ENCODE data around the gene DOCK7. TPM values are rescaled to one million over a fixed set of nuclear protein-coding genes. Genes with fewer than 3 reads are reported as not detected.
A peak's percentile ranks its signal among the peaks of the same experiment; 100 is the strongest.

The DOCK7 gene
- total RNA-seq, 2 donors from 2014 or later, result 7.8 to 8.8 TPM

DNA sequence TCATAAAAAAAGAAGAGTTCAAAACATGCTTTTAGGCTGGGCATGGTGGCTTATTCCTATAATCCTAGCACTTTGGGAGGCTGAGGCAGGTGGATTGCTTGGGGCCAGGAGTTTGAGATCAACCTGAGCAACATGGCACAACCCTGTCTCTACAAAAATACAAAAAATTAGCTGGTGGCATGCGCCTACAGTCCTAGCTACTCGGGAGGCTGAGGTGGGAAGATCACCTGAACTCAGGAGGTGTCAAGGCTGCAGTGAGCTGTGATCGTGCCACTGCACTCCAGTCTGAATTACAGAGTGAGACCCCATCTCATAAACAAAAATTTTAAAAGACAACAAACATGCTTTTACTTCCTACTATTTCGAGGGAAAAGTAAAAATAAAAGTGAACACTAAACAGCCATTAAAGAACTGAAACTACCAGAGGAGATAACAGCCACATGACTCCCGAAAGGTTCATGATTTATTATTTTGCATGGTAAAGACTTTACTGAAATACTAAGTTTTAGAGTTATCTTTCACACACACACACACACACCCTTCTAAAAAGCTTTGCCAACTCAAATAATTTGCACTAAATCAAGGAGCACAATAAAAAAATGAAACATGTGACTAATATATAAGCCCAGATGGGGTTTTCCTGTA is 203.2 kb downstream of the DOCK7 start:
- Mint-ChIP-seq H3K4me1 (peaks cover 2% of the 10 kb centered on the region), H3K27me3 (no peaks in the 10 kb centered on the region), H3K36me3 (ENCODE audit: low read depth) (peaks cover 13% of the 10 kb centered on the region), H3K27ac (no peak overlapping the region), H3K4me3 (no peak overlapping the region)
- H3K9me3 ChIP-seq (ENCODE audit: control insufficient read depth, low read length, poor library complexity, severe bottlenecking), result no peaks in the 10 kb centered on the region
- ATAC-seq (no peak), DNase-seq (no peak)

- no peaks in the 10 kb centered on the region for H3K9me3 ChIP-seq (ENCODE audit: control insufficient read depth, low read length, poor library complexity, severe bottlenecking)
- H3K4me3 Mint-ChIP-seq, result no peak overlapping the region
- DNase-seq (no peak), ATAC-seq (no peak)
- peaks cover 2% of the 10 kb centered on the region for H3K4me1 Mint-ChIP-seq
- H3K27me3 Mint-ChIP-seq, result no peaks in the 10 kb centered on the region
- H3K27ac Mint-ChIP-seq, result no peak overlapping the region
- peaks cover 10% of the 10 kb centered on the region for H3K36me3 Mint-ChIP-seq (ENCODE audit: low read depth)
Observed at GRCh38 chr1:62481681-62482080, 206.5 kb downstream of the DOCK7 start.

DNA sequence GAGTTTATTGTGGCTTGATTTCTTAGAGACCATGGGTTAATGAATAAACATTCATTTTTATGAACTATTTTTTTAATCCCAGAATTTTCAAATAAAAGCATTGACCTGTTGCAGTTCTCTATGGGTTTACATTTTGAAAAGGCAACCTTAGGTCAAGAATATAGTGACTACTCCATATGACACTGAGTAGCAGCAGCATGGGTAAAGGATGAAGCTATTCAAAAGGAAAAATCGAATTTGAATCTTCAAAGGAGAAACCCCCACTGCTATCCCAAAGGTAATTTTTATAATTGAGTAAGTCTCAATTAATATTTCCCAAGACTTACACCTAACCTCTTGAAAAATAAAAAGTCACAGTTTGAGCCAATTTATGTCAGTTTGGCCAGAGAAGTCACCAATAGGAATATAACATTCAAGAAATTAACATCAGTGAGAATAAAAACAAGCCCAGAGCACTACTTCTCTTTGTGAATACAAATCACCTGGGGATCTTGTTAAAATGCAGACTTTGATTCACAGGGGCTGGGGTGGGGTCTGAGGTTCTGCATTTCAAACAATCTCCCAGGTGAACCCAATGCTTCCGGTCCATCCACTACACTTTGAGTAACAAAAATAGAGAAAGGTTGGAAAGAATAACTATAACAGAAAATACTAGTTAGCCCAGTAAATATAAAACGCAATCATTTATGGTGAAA is 211.5 kb downstream of the DOCK7 start:
- ATAC-seq (no peak), DNase-seq (no peak)
- Mint-ChIP-seq H3K36me3 (ENCODE audit: low read depth) (peaks cover 9% of the 10 kb centered on the region), H3K4me1 (peaks cover 2% of the 10 kb centered on the region), H3K27me3 (no peaks in the 10 kb centered on the region), H3K4me3 (no peak overlapping the region), H3K27ac (no peak overlapping the region)
- no peaks in the 10 kb centered on the region for H3K9me3 ChIP-seq (ENCODE audit: control insufficient read depth, low read length, poor library complexity, severe bottlenecking)

GRCh38 chr1:62467092-62467491 is 221.1 kb downstream of the DOCK7 start:
- Mint-ChIP-seq H3K4me1 (no peaks in the 10 kb centered on the region), H3K36me3 (ENCODE audit: low read depth) (peaks cover 8% of the 10 kb centered on the region), H3K4me3 (no peak overlapping the region), H3K27me3 (no peaks in the 10 kb centered on the region), H3K27ac (no peak overlapping the region)
- ATAC-seq (no peak), DNase-seq (no peak)
- no peaks in the 10 kb centered on the region for H3K9me3 ChIP-seq (ENCODE audit: control insufficient read depth, low read length, poor library complexity, severe bottlenecking)

DNA sequence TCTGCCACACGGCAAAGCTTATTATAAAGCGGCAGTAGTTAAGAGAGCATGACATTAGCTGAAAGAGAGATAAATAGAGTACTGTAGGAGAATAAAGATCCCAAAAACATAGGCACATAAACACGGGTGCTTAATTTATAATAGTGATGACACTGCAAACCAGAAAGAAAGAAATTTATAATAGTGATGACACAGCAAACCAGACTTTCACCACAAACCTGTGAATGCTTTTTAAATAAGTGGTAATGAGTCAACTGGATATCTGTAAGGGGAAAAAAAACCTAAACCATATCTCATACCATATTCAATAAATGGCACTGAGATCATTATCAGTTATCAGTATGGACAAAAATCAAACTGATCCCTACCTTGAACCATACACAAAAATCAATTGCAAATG is 225.8 kb downstream of the DOCK7 start:
- ATAC-seq (no peak), DNase-seq (no peak)
- H3K27ac Mint-ChIP-seq, result no peak overlapping the region
- no peak overlapping the region for H3K4me3 Mint-ChIP-seq
- no peaks in the 10 kb centered on the region for H3K4me1 Mint-ChIP-seq
- H3K27me3 Mint-ChIP-seq, result no peaks in the 10 kb centered on the region
- H3K9me3 ChIP-seq (ENCODE audit: control insufficient read depth, low read length, poor library complexity, severe bottlenecking), result no peaks in the 10 kb centered on the region
- H3K36me3 Mint-ChIP-seq (ENCODE audit: low read depth), result peaks cover 3% of the 10 kb centered on the region

GRCh38 chr1:62457955-62458354 is 230.2 kb downstream of the DOCK7 start:
- peaks cover 3% of the 10 kb centered on the region for H3K4me1 Mint-ChIP-seq
- peak overlapping the region; percentile 53 for H3K27ac Mint-ChIP-seq
- ATAC-seq (no peak), DNase-seq (no peak)
- H3K4me3 Mint-ChIP-seq, result no peak overlapping the region
- no peaks in the 10 kb centered on the region for H3K27me3 Mint-ChIP-seq
- no peaks in the 10 kb centered on the region for H3K9me3 ChIP-seq (ENCODE audit: control insufficient read depth, low read length, poor library complexity, severe bottlenecking)
- H3K36me3 Mint-ChIP-seq (ENCODE audit: low read depth), result peaks cover under 1% of the 10 kb centered on the region

GRCh38 chr1:62452951-62453350 is 235.2 kb downstream of the DOCK7 start:
- no peak for ATAC-seq
- Mint-ChIP-seq H3K4me3 (no peak overlapping the region), H3K27ac (no peak overlapping the region), H3K36me3 (ENCODE audit: low read depth) (peaks cover 6% of the 10 kb centered on the region), H3K27me3 (no peaks in the 10 kb centered on the region), H3K4me1 (peaks cover 9% of the 10 kb centered on the region)
- H3K9me3 ChIP-seq (ENCODE audit: control insufficient read depth, low read length, poor library complexity, severe bottlenecking), result no peaks in the 10 kb centered on the region
- no peak for DNase-seq

GRCh38 chr1:62450301-62450700 is 237.9 kb downstream of the DOCK7 start:
- peaks cover 8% of the 10 kb centered on the region for H3K36me3 Mint-ChIP-seq (ENCODE audit: low read depth)
- DNase-seq (no peak), ATAC-seq (no peak)
- H3K4me3 Mint-ChIP-seq, result no peak overlapping the region
- no peak overlapping the region for H3K27ac Mint-ChIP-seq
- no peaks in the 10 kb centered on the region for H3K9me3 ChIP-seq (ENCODE audit: control insufficient read depth, low read length, poor library complexity, severe bottlenecking)
- no peaks in the 10 kb centered on the region for H3K27me3 Mint-ChIP-seq
- peaks cover 6% of the 10 kb centered on the region for H3K4me1 Mint-ChIP-seq

DNA sequence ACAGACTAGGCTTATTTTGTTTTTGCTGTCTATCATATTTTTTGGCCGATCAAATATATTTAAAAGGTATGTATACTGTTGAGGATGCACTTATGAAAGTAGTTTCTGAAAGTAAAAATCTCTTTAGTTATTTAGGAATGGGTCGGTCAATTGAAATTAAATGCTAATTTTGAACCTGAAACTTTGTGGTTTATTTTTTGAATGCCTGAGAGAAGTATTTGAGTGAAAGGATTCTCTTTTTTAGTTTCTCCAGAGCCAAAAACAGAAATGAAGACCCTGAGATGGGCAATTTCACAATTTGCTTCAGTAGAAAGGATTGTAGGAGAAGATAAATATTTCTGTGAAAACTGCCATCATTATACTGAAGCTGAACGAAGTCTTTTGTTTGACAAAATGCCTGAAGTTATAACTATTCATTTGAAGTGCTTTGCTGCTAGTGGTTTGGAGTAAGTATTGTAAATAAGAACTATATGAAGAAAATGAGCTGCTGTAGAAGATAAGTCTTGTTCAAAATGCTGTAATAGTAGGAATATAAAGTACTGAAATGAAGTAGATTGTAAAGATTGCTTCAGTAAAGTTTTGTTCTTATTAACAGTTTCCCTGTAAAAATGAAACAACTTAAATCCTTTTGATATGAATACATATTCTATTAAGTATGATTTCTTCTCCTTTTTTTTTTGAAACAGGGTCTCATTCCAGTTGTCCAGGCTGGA is 239.8 kb downstream of the DOCK7 start:
- Mint-ChIP-seq H3K27me3 (no peaks in the 10 kb centered on the region), H3K4me3 (no peak overlapping the region), H3K36me3 (ENCODE audit: low read depth) (peaks cover 12% of the 10 kb centered on the region), H3K27ac (peak overlapping the region; percentile 74), H3K4me1 (peaks cover 9% of the 10 kb centered on the region)
- no peaks in the 10 kb centered on the region for H3K9me3 ChIP-seq (ENCODE audit: control insufficient read depth, low read length, poor library complexity, severe bottlenecking)
- ATAC-seq, result no peak
- no peak for DNase-seq

- DNase-seq (no peak), ATAC-seq (no peak)
- Mint-ChIP-seq H3K4me1 (peaks cover 15% of the 10 kb centered on the region), H3K27ac (peak overlapping the region; percentile 56), H3K4me3 (no peak overlapping the region), H3K36me3 (ENCODE audit: low read depth) (peaks cover 7% of the 10 kb centered on the region), H3K27me3 (no peaks in the 10 kb centered on the region)
- H3K9me3 ChIP-seq (ENCODE audit: control insufficient read depth, low read length, poor library complexity, severe bottlenecking), result no peaks in the 10 kb centered on the region
Observed at GRCh38 chr1:62444701-62445100, 243.5 kb downstream of the DOCK7 start.

- peak overlapping the region; percentile 96 for H3K27ac Mint-ChIP-seq
- peaks cover 25% of the 10 kb centered on the region for H3K4me1 Mint-ChIP-seq
- H3K9me3 ChIP-seq (ENCODE audit: control insufficient read depth, low read length, poor library complexity, severe bottlenecking), result no peaks in the 10 kb centered on the region
- H3K27me3 Mint-ChIP-seq, result no peaks in the 10 kb centered on the region
- peaks cover 5% of the 10 kb centered on the region for H3K36me3 Mint-ChIP-seq (ENCODE audit: low read depth)
- H3K4me3 Mint-ChIP-seq, result peak overlapping the region; percentile 93
- no peak for ATAC-seq
- no peak for DNase-seq
Observed at GRCh38 chr1:62439652-62440371, 248.4 kb downstream of the DOCK7 start.

DNA sequence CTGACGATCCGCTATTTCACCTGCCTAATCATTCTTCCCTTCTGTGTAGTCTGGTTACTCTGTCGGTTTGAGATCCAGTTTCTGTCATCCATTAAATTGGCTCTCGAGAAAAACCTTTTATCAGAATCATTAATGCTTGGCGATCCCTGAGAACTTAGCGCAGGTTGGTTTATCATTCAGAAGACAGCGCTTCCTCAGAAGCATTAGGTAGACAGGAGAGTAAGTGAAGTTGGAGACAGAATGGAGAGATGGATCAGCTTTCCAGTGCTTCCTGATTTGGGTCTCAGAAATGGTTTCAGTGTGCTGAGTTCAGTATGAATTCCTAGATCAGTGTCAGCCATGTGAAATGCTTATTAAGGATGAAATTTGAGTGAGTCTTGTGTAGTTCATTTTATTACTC is 250.0 kb downstream of the DOCK7 start:
- Mint-ChIP-seq H3K36me3 (ENCODE audit: low read depth) (peaks cover 2% of the 10 kb centered on the region), H3K27ac (peak overlapping the region; percentile 96)
- DNase-seq, result no peak

More for the DNA sequence above, 250.0 kb downstream of the DOCK7 start:
- no peaks in the 10 kb centered on the region for H3K27me3 Mint-ChIP-seq
- peak overlapping the region; percentile 93 for H3K4me3 Mint-ChIP-seq
- H3K9me3 ChIP-seq (ENCODE audit: control insufficient read depth, low read length, poor library complexity, severe bottlenecking), result no peaks in the 10 kb centered on the region
- ATAC-seq, result no peak
- H3K4me1 Mint-ChIP-seq, result peaks cover 22% of the 10 kb centered on the region
